T-helper 9 cell (primary cell): Measurements from ENCODE around the gene PRKG1.

ENCODE experiments used
- DNase-seq: peaks from one replicate; pipeline ENCODE4 v3.0.0-alpha.2; 2020

The PRKG1 gene

DNA sequence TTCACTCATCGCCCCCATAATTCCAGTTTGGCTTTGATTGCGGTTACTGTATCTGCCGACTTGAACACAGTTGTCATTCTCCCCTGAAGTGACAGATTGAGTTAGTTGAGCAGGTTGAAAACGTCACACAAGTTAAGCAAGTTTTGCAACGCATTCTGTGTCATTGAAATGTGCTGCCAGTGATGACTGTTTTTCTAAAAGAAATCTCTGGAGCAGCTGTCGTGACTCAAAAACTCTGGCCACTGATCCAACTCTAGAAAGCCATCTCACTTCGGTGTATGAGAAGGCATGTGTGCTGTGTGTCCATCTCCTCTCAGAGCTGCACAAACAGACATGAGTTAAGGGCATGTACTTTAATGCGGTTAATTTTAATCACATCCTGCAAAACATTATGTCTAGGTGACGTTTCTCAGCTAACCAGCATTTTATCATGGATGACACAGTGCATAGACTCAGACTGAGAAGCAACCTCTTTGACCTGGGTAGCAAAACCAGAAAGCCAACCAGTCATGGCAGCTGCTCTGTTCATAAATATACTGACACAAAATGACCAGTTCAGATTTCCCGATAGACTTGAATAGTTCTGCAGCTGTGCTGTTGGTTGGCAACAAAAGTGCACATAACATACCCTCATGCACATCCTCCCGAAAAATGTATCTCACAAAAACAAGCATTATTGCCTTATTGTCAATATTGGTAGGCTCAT, 555.8 kb downstream of the PRKG1 start:
- no peak for DNase-seq

DNA sequence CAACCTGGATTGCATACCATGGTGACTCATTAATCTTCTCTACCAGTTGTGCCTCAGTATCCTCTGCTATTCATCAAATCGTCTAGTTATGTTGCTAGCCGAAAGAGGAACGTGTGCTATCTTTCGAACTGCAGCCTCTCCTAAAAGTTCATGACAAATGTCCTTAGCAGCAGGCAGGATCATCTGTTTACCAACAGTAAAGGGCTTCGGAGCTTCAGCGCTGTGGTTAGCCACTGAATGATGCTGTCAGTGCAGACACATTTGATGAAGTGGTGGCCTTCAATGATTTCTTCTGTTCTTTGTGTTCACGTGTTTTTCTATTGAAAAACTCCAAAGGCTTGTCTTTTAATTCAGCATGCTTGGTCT, 556.3 kb downstream of the PRKG1 start:
- no peak for DNase-seq

DNA sequence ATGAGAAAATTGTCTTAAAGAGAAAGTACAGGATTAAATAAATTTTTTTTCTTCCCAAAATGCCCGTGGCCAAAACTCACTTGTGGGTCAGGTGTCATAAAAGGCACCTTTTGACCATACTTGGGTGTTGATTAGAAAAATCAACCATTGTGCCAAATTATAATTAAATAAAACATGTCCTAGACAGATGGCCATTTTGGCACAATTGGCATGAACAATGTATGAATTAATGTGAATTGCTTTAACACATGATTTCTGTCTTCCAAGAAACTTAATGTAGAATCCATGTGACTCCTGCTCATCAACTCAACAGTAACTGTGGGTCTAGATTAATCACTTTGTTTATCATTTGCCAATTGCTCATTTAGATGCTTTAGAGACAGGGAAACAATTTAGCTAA, 561.1 kb downstream of the PRKG1 start:
- DNase-seq = no peak

DNA sequence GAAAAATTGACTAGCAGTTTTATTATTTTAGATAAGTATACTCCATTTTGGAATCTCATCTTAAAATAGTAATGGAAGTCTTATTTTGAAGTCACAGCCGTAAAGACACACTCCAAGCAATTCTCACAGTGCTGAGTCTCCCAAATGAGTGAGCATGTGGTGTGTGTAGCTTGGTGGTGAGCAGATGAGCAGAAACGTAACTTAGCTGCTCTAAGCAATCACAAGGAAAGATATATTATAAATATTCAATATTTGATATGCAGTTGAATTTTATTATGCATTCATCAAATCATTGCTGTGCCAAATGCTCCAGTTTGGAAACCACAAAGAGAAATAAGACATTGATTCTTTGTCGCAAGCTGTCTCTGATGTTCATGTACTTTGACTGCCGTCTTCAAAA, 563.9 kb downstream of the PRKG1 start:
- no peak for DNase-seq

- no peak for DNase-seq
These were observed 564.5 kb downstream of the PRKG1 start for GRCh38 chr10:51638737-51639136.

- DNase-seq = no peak
These were observed 566.0 kb downstream of the PRKG1 start for GRCh38 chr10:51640120-51640819.

DNA sequence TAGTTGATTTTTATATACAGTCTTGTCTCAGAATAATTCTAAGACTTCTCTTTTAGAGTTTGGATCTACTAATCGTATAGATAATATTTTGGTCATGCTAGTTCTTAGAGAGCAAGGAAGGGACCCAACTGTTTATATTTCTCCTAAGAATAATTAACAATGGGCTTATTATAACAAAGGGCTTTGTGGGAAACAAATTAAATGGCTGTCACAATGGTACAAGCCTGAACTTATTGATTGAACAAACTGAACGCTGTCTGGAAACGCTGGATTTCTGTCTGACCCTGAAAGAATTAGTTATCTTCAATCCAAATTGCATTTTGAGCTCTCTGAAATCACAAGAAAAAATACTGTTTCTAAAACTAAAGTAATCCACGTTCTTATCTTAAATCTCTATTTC, 568.3 kb downstream of the PRKG1 start:
- no peak for DNase-seq

- DNase-seq = no peak
These were observed 569.4 kb downstream of the PRKG1 start for GRCh38 chr10:51643734-51644133.

GRCh38 chr10:51649064-51649463, 574.8 kb downstream of the PRKG1 start:
- no peak for DNase-seq

- no peak for DNase-seq
These were observed 576.8 kb downstream of the PRKG1 start for GRCh38 chr10:51651063-51651462.

- no peak for DNase-seq
These were observed 578.7 kb downstream of the PRKG1 start for GRCh38 chr10:51653025-51653424.

- no peak for DNase-seq
These were observed 580.6 kb downstream of the PRKG1 start for GRCh38 chr10:51654918-51655317.

DNA sequence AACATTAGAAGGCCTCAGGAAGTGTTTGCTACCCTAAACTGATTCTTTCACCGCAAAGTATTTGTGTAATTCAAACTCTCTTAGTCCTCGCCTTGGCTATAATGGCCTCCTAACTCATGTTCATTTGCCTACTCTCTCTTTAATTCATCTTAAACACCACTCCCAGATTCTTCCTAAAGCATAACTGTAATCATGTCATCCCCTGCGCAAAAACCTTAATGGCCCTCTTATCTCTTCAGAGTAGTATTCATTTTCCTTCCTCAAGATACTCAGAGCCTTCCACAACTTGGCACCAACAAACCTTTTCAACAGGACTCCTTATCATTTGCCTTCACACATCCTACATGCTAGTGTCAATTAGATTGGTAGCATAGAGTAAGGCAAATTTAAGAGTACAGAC, 582.2 kb downstream of the PRKG1 start:
- DNase-seq = no peak

DNA sequence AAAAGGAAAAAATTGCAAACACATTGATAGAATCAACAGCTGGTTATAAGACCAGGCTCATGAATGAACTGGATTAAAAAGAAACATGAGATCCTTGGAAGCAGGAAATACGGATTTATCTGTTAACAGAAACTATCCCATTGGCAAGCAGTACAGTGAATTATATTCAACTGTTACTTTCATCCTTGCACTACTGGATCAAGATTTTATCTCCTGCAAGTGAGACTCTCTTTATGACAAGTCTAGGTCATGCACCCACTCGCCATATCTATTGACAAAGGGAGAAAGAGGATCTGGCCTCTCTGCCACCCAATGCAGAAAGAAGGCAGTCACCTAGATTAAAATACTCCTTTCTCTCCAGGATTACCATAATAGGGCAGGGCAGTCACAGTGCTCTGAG, 583.7 kb downstream of the PRKG1 start:
- no peak for DNase-seq

DNA sequence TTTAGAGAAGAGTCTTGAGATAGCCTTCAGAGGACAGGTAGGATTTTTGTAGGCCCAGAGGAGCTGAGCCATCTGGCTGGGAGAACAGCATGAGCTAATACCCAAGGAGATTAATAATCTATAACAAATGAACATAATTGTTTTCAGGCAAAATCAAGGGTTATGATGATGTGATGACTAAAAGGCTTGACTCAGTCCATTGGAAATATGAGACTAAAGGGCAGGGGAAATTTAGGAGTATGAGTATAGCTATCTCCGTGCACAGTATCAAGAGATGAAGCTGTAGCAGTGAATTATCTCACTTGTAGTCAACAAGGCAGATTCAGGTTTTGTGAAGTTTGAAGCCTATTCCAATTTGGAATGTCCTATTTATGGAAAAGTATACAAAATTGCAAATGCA, 585.1 kb downstream of the PRKG1 start:
- DNase-seq = no peak

GRCh38 chr10:51663086-51663485, 588.8 kb downstream of the PRKG1 start:
- no peak for DNase-seq

- no peak for DNase-seq
These were observed 592.2 kb downstream of the PRKG1 start for GRCh38 chr10:51666456-51666855.

GRCh38 chr10:51667678-51668335, 593.5 kb downstream of the PRKG1 start:
- DNase-seq = no peak

- DNase-seq = no peak
These were observed 594.0 kb downstream of the PRKG1 start for GRCh38 chr10:51668336-51668689.

GRCh38 chr10:51669041-51669440, 594.8 kb downstream of the PRKG1 start:
- no peak for DNase-seq

GRCh38 chr10:51672039-51672535, 597.8 kb downstream of the PRKG1 start:
- no peak for DNase-seq

DNA sequence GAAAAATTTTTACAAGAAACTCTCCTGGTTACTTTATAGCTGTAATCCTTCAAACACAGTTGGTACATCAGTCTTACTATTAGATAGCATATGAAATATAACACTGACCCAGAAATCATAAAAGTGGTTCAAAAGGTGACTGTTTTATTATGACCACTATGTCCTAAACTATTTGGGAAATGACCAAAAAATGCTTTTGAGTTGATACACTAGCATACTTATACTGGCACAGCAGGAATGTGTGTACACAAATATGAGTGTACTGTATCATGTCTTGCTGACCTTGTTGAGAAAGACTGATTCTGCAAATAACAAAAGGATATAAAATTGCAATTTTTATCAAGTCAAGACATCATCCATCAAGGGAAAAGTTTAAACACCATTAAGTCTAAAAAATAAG, 600.8 kb downstream of the PRKG1 start:
- DNase-seq = no peak

GRCh38 chr10:51679841-51680240, 605.6 kb downstream of the PRKG1 start:
- DNase-seq = no peak

GRCh38 chr10:51683031-51683691, 608.9 kb downstream of the PRKG1 start:
- DNase-seq = no peak
